ENCODE measurements around the gene RFT1.
A peak's percentile ranks its signal among the peaks of the same experiment; 100 is the strongest.

Gene RFT1

DNA sequence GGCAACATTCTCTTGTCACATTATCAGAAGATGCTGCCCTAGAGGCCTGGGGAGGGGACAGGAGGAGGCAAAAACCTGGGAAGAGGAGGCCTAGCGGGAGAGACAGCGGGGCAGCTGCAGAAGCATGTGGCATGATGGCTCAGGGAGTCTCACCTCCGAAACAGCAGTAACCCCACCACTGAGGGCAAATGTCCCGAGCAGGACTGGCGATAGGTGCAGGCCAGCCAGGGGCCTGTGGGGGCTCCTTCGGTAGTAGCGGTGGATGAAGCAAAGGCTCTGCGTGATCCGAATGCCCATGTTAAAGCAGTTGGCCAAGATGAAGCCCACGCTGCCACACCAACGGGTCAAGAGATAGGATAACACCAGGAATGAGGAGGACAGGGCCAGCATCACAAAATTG, 38.0 kb downstream of the RFT1 start:
- no peak for DNase-seq (ENCODE audit: extremely low read depth, low read depth)
- TF ChIP-seq, protein P1, sequence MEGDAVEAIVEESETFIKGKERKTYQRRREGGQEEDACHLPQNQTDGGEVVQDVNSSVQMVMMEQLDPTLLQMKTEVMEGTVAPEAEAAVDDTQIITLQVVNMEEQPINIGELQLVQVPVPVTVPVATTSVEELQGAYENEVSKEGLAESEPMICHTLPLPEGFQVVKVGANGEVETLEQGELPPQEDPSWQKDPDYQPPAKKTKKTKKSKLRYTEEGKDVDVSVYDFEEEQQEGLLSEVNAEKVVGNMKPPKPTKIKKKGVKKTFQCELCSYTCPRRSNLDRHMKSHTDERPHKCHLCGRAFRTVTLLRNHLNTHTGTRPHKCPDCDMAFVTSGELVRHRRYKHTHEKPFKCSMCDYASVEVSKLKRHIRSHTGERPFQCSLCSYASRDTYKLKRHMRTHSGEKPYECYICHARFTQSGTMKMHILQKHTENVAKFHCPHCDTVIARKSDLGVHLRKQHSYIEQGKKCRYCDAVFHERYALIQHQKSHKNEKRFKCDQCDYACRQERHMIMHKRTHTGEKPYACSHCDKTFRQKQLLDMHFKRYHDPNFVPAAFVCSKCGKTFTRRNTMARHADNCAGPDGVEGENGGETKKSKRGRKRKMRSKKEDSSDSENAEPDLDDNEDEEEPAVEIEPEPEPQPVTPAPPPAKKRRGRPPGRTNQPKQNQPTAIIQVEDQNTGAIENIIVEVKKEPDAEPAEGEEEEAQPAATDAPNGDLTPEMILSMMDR (IDR thresholded peaks at IDR 0.05; ENCODE audit: low read depth, low read length): no peak

GRCh38 chr3:53091011-53091410, 39.2 kb downstream of the RFT1 start:
- DNase-seq (ENCODE audit: extremely low read depth, low read depth): no peak
- TF ChIP-seq, protein P1 (IDR thresholded peaks at IDR 0.05; ENCODE audit: low read depth, low read length): no peak

DNA sequence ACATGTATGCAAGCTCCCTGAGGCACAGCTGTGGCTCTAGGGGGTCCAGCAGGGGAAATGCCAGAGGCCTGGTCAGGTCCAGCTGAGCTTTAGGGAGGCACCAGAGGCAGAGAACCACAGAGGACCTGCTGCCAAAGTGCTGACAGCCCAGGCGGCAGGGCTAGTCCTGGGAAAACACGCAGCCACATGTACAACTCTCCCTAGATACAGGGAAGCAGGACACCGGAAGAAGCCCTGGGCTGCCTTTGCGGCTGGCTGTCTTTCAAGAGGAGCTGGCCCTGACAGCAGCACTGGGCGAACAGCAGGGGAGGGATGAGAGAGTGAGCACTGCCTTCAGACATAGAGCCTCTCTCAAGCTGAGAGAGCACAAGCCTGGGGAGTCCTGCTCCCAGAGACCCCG, 40.7 kb downstream of the RFT1 start:
- DNase-seq (ENCODE audit: extremely low read depth, low read depth): no peak
- TF ChIP-seq, protein P1 (IDR thresholded peaks at IDR 0.05; ENCODE audit: low read depth, low read length): no peak

DNA sequence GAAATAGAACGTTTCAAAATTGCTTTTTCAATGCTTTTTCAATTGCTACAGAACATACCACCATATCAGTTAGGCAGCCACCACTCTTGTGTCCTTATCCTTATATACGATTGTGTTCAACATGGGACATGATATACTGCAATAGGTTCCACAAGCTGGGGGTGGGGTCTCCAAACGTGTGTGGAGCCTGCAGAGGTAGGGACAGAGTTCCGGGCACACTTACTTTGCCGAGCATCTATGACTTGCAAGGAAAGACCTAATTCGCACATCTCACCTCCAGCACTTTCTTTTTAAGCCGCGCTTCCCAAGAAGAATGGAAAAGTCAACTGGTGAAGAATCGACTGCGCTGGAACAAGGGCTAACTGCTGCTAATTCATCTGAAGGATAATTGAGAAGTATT, 44.8 kb downstream of the RFT1 start:
- DNase-seq (ENCODE audit: extremely low read depth, low read depth): no peak
- TF ChIP-seq, protein P1 (IDR thresholded peaks at IDR 0.05; ENCODE audit: low read depth, low read length): no peak

GRCh38 chr3:53084310-53085001, 45.8 kb downstream of the RFT1 start:
- TF ChIP-seq, protein P1 (IDR thresholded peaks at IDR 0.05; ENCODE audit: low read depth, low read length): no peak

DNA sequence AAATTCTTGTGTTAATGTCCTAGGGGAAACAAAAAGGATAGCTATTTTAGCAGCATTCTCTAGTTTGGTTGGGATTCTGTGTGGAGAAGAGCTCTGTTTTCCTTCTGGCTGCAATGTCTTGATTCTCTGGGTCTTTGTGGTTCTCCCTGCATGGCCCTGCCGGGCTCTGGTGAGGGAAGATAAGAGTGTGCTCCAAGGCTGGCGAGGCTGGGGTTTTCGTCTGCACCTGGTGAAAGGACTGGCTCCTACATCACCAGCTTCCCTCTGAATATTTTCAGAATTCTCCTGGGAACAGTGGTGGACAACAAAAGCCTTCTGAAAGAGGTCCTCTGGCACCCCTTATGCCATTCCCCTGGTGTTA, 46.3 kb downstream of the RFT1 start:
- TF ChIP-seq, protein P1 (IDR thresholded peaks at IDR 0.05; ENCODE audit: low read depth, low read length): no peak
- DNase-seq (ENCODE audit: extremely low read depth, low read depth): no peak

More at GRCh38 chr3:53084310-53085001, 45.8 kb downstream of the RFT1 start:
- DNase-seq (ENCODE audit: extremely low read depth, low read depth): no peak

GRCh38 chr3:53083521-53083920, 46.7 kb downstream of the RFT1 start:
- TF ChIP-seq, protein P1 (IDR thresholded peaks at IDR 0.05; ENCODE audit: low read depth, low read length): no peak

More at GRCh38 chr3:53083521-53083920, 46.7 kb downstream of the RFT1 start:
- peak; percentile 59 for DNase-seq (ENCODE audit: extremely low read depth, low read depth)
